BE2C (cell line): ENCODE data around the gene PIGL.

Experiments used
- DNase-seq: peaks from one replicate; pipeline ENCODE4 v3.0.0-alpha.2; 2020
- H3K27me3 ChIP-seq: fragments of 250-450 bp; sonication (Bioruptor Pico); 2 replicates; pipeline ENCODE4 v1.5.1; 2020; ENCODE audit warnings: mild to moderate bottlenecking
- H3K36me3 ChIP-seq: fragments of 250-450 bp; sonication (Bioruptor Pico); 2 replicates; pipeline ENCODE4 v1.5.1; 2020; ENCODE audit warnings: mild to moderate bottlenecking
- H3K4me1 ChIP-seq: fragments of 250-450 bp; sonication (Bioruptor Pico); 2 replicates; pipeline ENCODE4 v1.5.1; 2020
- H3K4me3 ChIP-seq: 2 replicates; pipeline ENCODE4 v1.5.1; 2011; ENCODE audit warnings: low read depth, low read length
- H3K9me3 ChIP-seq: fragments of 250-450 bp; sonication (Bioruptor Pico); 2 replicates; pipeline ENCODE4 v1.5.1; 2020
- CTCF ChIP-seq: IDR thresholded peaks from 2 replicates; pipeline ENCODE4 v1.5.1; 2012; ENCODE audit warnings: mild to moderate bottlenecking, low read depth, low read length

The PIGL gene

GRCh38 chr17:16352667-16353316, 135.8 kb downstream of the PIGL start:
- Histone ChIP-seq H3K4me3 (peak overlapping the region; percentile 82), H3K27me3 (no peaks in the 10 kb centered on the region), H3K36me3 (peaks cover 17% of the 10 kb centered on the region), H3K4me1 (no peaks in the 10 kb centered on the region), H3K9me3 (no peaks in the 10 kb centered on the region)
- peak; percentile 42 for DNase-seq
- no peak for TF ChIP-seq CTCF

GRCh38 chr17:16353317-16354174, 136.5 kb downstream of the PIGL start, which contains the start of gene CENPV:
Gene CENPV, minus strand, starts transcription at chr17:16353469. Its CDS starts 33 bp downstream, at chr17:16353436.
- TF ChIP-seq CTCF, result no peak
- no peaks in the 10 kb centered on the region for H3K4me1 ChIP-seq
- H3K27me3 ChIP-seq, result no peaks in the 10 kb centered on the region
- peaks cover 12% of the 10 kb centered on the region for H3K36me3 ChIP-seq
- peak within 1 kb of the TSS; percentile 82 for H3K4me3 ChIP-seq
- no peaks in the 10 kb centered on the region for H3K9me3 ChIP-seq
- peak; percentile 63 for DNase-seq

- no peak for DNase-seq
- no peak for TF ChIP-seq CTCF
- Histone ChIP-seq H3K9me3 (no peaks in the 10 kb centered on the region), H3K4me1 (no peaks in the 10 kb centered on the region), H3K27me3 (no peaks in the 10 kb centered on the region), H3K4me3 (no peak overlapping the region), H3K36me3 (peaks cover 3% of the 10 kb centered on the region)
Measured at GRCh38 chr17:16354585-16354984, 137.6 kb downstream of the PIGL start.

GRCh38 chr17:16358394-16358793, 141.4 kb downstream of the PIGL start:
- H3K4me3 ChIP-seq, result no peak overlapping the region
- TF ChIP-seq CTCF, result no peak

GRCh38 chr17:16361874-16362273, 144.9 kb downstream of the PIGL start:
- H3K9me3 ChIP-seq, result no peaks in the 10 kb centered on the region
- no peaks in the 10 kb centered on the region for H3K36me3 ChIP-seq
- H3K4me1 ChIP-seq, result peaks cover 5% of the 10 kb centered on the region; the same call in 1 of the 2 replicates
- DNase-seq, result no peak
- TF ChIP-seq CTCF, result no peak
- no peaks in the 10 kb centered on the region for H3K27me3 ChIP-seq
- H3K4me3 ChIP-seq, result no peak overlapping the region

More at GRCh38 chr17:16358394-16358793, 141.4 kb downstream of the PIGL start:
- H3K36me3 ChIP-seq, result no peaks in the 10 kb centered on the region
- DNase-seq, result no peak
- no peaks in the 10 kb centered on the region for H3K27me3 ChIP-seq
- no peaks in the 10 kb centered on the region for H3K9me3 ChIP-seq
- no peaks in the 10 kb centered on the region for H3K4me1 ChIP-seq
